ENCODE data around the gene UGT2B7. TPM values are rescaled to one million over a fixed set of nuclear protein-coding genes. Genes with fewer than 3 reads are reported as not detected.
"Not testable (repeated sequence)": the region's sequence is repeated elsewhere in the genome, so short reads cannot be mapped to it uniquely, and the experiment has no call there.

Gene UGT2B7
- total RNA-seq, result not detected

- H3K27me3 ChIP-seq (ENCODE audit: insufficient read depth, low read length), result no peaks in the 10 kb centered on the region
- no peak within 1 kb of the TSS for H3K4me3 ChIP-seq (ENCODE audit: low read length)
- no peaks in the 10 kb centered on the region for H3K9me3 ChIP-seq (ENCODE audit: low read depth, low read length)
- no peaks in the 10 kb centered on the region for H3K4me1 ChIP-seq (ENCODE audit: insufficient read depth, low read length)
These were observed at the start of gene UGT2B7 for GRCh38 chr4:69096111-69096656. Gene UGT2B7, plus strand, starts transcription at chr4:69096474. Its CDS starts 47 bp downstream, at chr4:69096521.

- Histone ChIP-seq H3K9me3 (ENCODE audit: low read depth, low read length) (no peaks in the 10 kb centered on the region), H3K4me1 (ENCODE audit: insufficient read depth, low read length) (no peaks in the 10 kb centered on the region), H3K27me3 (ENCODE audit: insufficient read depth, low read length) (no peaks in the 10 kb centered on the region), H3K4me3 (ENCODE audit: low read length) (no peak overlapping the region)
These were observed 46.4 kb upstream of the UGT2B7 start for GRCh38 chr4:69049860-69050259.

GRCh38 chr4:69050853-69051575 is 45.3 kb upstream of the UGT2B7 start:
- H3K4me1 ChIP-seq (ENCODE audit: insufficient read depth, low read length); H3K4me3 ChIP-seq (ENCODE audit: low read length); H3K27me3 ChIP-seq (ENCODE audit: insufficient read depth, low read length); H3K9me3 ChIP-seq (ENCODE audit: low read depth, low read length): not testable (repeated sequence)

- H3K4me3 ChIP-seq (ENCODE audit: low read length), result no peak overlapping the region
- no peaks in the 10 kb centered on the region for H3K9me3 ChIP-seq (ENCODE audit: low read depth, low read length)
- no peaks in the 10 kb centered on the region for H3K27me3 ChIP-seq (ENCODE audit: insufficient read depth, low read length)
- H3K4me1 ChIP-seq (ENCODE audit: insufficient read depth, low read length), result no peaks in the 10 kb centered on the region
These were observed 44.7 kb upstream of the UGT2B7 start for GRCh38 chr4:69051576-69051943.

GRCh38 chr4:69053309-69053885 is 42.9 kb upstream of the UGT2B7 start:
- H3K4me3 ChIP-seq (ENCODE audit: low read length); H3K27me3 ChIP-seq (ENCODE audit: insufficient read depth, low read length); H3K9me3 ChIP-seq (ENCODE audit: low read depth, low read length); H3K4me1 ChIP-seq (ENCODE audit: insufficient read depth, low read length): not testable (repeated sequence)

- H3K9me3 ChIP-seq (ENCODE audit: low read depth, low read length); H3K27me3 ChIP-seq (ENCODE audit: insufficient read depth, low read length); H3K4me1 ChIP-seq (ENCODE audit: insufficient read depth, low read length); H3K4me3 ChIP-seq (ENCODE audit: low read length): not testable (repeated sequence)
These were observed 42.2 kb upstream of the UGT2B7 start for GRCh38 chr4:69054033-69054432.

- Histone ChIP-seq H3K9me3 (ENCODE audit: low read depth, low read length) (no peaks in the 10 kb centered on the region), H3K4me3 (ENCODE audit: low read length) (no peak overlapping the region), H3K27me3 (ENCODE audit: insufficient read depth, low read length) (no peaks in the 10 kb centered on the region), H3K4me1 (ENCODE audit: insufficient read depth, low read length) (no peaks in the 10 kb centered on the region)
These were observed 41.6 kb upstream of the UGT2B7 start for GRCh38 chr4:69054578-69055200.

GRCh38 chr4:69056150-69056549 is 40.1 kb upstream of the UGT2B7 start:
- H3K4me1 ChIP-seq (ENCODE audit: insufficient read depth, low read length), result no peaks in the 10 kb centered on the region
- H3K4me3 ChIP-seq (ENCODE audit: low read length), result no peak overlapping the region
- no peaks in the 10 kb centered on the region for H3K9me3 ChIP-seq (ENCODE audit: low read depth, low read length)
- H3K27me3 ChIP-seq (ENCODE audit: insufficient read depth, low read length), result no peaks in the 10 kb centered on the region

GRCh38 chr4:69056921-69057550 is 39.2 kb upstream of the UGT2B7 start:
- H3K4me1 ChIP-seq (ENCODE audit: insufficient read depth, low read length), result no peaks in the 10 kb centered on the region
- no peak overlapping the region for H3K4me3 ChIP-seq (ENCODE audit: low read length)
- no peaks in the 10 kb centered on the region for H3K9me3 ChIP-seq (ENCODE audit: low read depth, low read length)
- no peaks in the 10 kb centered on the region for H3K27me3 ChIP-seq (ENCODE audit: insufficient read depth, low read length)

- H3K27me3 ChIP-seq (ENCODE audit: insufficient read depth, low read length), result no peaks in the 10 kb centered on the region
- no peak overlapping the region for H3K4me3 ChIP-seq (ENCODE audit: low read length)
- H3K9me3 ChIP-seq (ENCODE audit: low read depth, low read length), result no peaks in the 10 kb centered on the region
- no peaks in the 10 kb centered on the region for H3K4me1 ChIP-seq (ENCODE audit: insufficient read depth, low read length)
These were observed 38.5 kb upstream of the UGT2B7 start for GRCh38 chr4:69057620-69058409.

- H3K9me3 ChIP-seq (ENCODE audit: low read depth, low read length), result no peaks in the 10 kb centered on the region
- no peaks in the 10 kb centered on the region for H3K27me3 ChIP-seq (ENCODE audit: insufficient read depth, low read length)
- H3K4me3 ChIP-seq (ENCODE audit: low read length), result no peak overlapping the region
- no peaks in the 10 kb centered on the region for H3K4me1 ChIP-seq (ENCODE audit: insufficient read depth, low read length)
These were observed 37.7 kb upstream of the UGT2B7 start for GRCh38 chr4:69058410-69059059.

GRCh38 chr4:69060651-69061308 is 35.5 kb upstream of the UGT2B7 start:
- Histone ChIP-seq H3K4me3 (ENCODE audit: low read length) (no peak overlapping the region), H3K9me3 (ENCODE audit: low read depth, low read length) (no peaks in the 10 kb centered on the region), H3K27me3 (ENCODE audit: insufficient read depth, low read length) (no peaks in the 10 kb centered on the region), H3K4me1 (ENCODE audit: insufficient read depth, low read length) (no peaks in the 10 kb centered on the region)

- Histone ChIP-seq H3K9me3 (ENCODE audit: low read depth, low read length) (no peaks in the 10 kb centered on the region), H3K4me3 (ENCODE audit: low read length) (no peak overlapping the region), H3K4me1 (ENCODE audit: insufficient read depth, low read length) (no peaks in the 10 kb centered on the region), H3K27me3 (ENCODE audit: insufficient read depth, low read length) (no peaks in the 10 kb centered on the region)
These were observed 31.9 kb upstream of the UGT2B7 start for GRCh38 chr4:69064391-69064790.

- no peak overlapping the region for H3K4me3 ChIP-seq (ENCODE audit: low read length)
- H3K4me1 ChIP-seq (ENCODE audit: insufficient read depth, low read length), result no peaks in the 10 kb centered on the region
- H3K27me3 ChIP-seq (ENCODE audit: insufficient read depth, low read length), result no peaks in the 10 kb centered on the region
- no peaks in the 10 kb centered on the region for H3K9me3 ChIP-seq (ENCODE audit: low read depth, low read length)
These were observed 29.3 kb upstream of the UGT2B7 start for GRCh38 chr4:69066945-69067344.

All from mononuclear cell (primary cell).